ENCODE data around the gene ORM2.

The ORM2 gene

GRCh38 chr9:114349713-114350480 is 20.2 kb downstream of the ORM2 start:
- no peak for DNase-seq (ENCODE audit: low read depth)

- no peak for DNase-seq (ENCODE audit: low read depth)
These were observed 21.1 kb downstream of the ORM2 start for GRCh38 chr9:114350636-114351401.

DNA sequence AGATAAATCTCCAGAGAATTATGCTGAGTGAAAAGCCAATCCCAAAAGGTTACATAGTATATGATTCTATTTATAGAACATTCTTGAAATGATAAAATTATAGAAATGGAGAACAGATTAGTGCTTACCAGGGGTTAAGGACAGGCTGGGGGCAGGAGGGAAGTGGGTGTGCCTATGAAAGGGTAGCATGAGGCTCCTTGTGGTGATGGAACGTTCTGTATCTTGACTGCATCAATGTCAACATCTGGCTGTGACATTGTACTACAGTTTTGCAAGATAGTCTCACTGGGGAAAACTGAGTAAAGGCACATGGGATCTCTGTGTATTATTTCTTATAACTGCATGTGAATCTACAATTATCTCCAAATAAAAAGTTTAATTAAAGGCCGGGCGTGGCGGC is 22.3 kb downstream of the ORM2 start:
- no peak for DNase-seq (ENCODE audit: low read depth)

DNA sequence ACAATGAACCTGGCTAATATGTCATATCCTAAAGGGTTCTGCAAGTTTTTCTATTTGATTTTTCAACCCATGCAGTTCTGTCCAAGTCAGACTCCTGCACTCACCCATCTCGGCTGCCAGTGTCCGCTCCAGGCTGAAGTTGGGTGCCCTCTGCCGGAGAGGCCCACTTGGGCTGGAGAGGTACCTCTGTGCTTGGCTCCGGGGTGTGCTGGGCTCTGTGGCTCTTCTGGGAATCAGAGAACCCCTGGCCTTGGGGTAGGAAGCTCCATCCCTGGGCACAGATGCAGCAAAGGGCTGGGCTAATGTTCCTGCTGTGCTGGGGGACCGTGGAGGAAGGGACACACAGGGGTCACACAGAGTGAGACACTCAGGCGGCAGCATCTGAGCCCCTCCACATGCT is 26.2 kb downstream of the ORM2 start:
- DNase-seq (ENCODE audit: low read depth), result no peak

GRCh38 chr9:114356792-114357191 is 27.1 kb downstream of the ORM2 start:
- no peak for DNase-seq (ENCODE audit: low read depth)

DNA sequence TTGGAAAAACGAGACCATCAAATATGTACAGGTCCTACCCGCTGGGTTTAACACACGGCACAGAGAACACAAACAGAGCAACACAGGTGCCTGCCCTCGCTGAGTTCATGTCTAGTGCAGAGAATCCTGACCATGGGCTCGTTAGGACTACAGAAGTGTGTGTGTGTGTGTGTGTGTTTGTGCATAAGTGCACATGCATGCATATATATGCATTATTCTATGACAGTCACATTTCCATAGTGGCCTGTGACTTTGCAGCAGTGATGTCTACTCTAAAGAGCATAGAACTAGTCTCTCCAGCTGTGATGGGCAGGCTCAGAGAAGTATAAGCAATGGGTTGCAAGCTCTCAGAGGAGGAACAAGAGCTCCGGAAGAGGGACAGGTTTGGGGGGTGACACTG is 27.7 kb downstream of the ORM2 start:
- DNase-seq (ENCODE audit: low read depth), result no peak

DNA sequence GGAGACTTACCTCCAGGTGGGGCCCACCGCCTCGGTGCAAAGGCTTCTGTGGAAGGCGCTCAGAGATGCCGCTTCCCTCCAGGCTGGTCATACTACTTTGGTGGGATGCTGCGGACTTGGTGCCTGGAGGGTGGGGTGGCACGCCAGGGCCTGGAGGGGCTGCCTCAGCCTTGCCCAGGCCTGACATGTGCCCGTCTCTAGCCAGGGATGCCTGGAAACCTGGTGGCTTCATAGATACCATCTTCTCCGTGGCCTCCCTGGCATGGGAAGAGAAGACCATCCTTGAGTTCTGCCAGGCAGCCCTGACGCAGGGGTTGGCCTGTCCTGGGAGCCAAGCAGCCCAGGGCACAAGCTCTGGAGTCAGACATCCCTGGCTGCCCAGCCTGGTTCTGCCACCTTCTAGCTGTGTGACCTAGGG is 28.3 kb downstream of the ORM2 start:
- no peak for DNase-seq (ENCODE audit: low read depth)

DNA sequence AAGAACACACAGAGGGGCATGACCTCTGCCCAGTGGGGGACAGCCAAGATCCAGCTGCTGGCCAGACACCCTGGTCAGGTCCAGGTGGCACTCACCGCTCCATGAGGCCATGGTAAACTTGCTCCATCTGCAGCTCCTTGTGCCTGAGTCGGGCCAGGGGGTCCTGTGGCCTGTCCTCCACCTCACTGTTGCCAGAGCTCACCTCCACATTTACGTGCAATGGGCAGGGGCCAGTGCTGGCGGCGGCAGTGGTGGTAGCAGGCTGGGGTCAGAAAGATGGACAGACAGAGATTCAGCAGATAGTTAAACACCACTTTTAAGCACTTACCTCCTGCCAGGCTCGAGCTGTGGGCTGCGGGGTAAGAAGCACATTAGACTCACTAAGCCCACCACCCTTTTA is 30.1 kb downstream of the ORM2 start:
- no peak for DNase-seq (ENCODE audit: low read depth)

DNA sequence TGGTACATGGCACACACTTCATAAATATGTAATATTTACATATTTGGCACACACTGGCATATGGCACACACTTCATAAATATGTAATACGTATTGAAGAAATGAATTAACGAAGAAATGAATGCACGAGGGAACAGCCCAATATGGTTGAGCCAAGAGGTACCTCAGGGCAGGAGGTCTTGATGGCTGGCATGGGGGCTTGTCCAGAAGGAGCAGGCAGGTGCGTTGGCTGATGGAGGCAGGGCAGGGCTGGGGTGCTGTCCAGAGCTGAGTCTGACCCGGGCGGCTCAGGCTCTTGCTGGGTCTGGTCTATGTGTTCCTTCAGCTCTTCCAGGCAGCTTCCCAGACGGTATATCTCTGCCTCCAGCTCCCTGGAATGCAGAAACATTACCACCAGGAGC is 31.9 kb downstream of the ORM2 start:
- DNase-seq (ENCODE audit: low read depth), result no peak

DNA sequence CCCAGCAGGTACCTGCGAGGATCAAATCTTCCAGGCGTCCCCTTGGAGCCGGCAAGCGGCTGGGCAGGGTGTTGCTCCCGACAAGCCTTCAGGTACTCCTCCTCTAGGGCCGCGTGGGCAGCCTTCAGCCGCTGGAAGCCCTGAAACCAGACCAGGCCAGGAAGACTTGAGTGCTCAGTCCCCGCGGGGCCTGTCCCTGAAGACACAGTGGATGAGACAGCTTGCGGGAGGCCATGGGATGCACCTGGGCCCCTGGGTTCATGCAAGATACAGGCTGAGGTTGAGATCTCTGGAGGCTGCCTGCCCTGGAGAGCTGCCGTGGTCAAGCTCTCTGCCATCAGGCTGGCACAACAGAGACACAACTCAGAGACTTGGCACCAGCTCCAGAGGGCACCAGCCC is 32.7 kb downstream of the ORM2 start:
- no peak for DNase-seq (ENCODE audit: low read depth)

DNA sequence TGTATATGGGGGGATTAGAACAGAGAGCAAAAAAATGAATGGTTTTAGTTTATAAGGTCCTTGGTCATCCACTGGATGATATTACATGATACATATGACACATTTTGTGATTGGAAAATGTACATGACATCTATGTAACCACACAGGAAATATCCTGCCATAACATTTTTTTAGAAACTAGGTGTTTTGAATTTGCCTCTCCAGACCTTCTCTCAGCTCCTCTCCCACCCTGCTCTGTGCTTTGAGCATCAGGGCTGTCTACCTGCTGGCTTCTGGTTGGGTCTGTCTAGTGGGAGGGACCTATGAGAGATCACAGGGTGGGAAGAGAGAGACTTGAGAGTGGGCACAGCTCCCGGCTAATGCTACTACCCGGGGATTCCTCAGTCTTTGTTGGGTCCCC is 33.8 kb downstream of the ORM2 start:
- DNase-seq (ENCODE audit: low read depth), result no peak

DNA sequence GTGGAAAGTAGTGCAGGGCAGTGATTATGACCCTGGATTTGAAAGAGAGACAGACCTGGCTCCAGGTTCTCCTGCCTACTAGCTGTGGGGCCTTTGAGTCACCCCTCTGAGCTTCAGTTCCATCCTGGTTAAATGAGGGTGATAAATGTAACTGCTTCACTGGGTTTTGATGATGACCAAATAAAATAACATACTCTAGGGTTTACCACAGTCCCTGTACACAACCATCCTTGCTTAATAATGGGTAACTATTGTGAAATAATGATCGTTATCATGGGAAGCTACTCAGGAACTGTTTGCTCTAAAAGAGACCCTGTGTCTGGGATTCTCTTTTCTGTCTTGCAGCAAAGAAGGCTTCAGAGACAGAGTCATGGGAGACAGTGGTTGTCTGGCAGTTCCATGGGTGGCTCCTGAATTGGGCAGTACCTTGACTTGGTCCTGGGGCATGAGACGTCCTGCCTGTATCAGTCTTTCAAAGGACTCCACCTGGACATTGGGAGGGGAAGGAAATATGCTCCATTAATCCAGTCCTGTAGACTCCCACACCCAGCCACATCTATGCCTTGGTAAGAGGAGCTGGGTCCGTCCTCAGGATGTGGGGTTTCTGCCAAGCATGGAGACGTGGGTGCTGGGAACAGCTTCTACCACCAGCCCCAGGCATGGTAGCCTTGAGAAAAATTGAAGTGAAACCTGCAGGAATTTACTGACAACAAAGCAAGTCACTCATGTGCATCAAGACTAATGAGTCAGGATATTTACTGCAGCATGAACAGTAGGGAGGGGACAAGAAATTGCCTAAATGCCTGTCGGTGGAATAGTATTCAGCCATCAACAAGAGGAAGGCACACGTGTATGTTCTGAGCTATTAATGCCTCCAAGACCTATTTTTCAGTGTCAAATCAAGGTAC is 34.7 kb downstream of the ORM2 start:
- no peak for DNase-seq (ENCODE audit: low read depth)

DNA sequence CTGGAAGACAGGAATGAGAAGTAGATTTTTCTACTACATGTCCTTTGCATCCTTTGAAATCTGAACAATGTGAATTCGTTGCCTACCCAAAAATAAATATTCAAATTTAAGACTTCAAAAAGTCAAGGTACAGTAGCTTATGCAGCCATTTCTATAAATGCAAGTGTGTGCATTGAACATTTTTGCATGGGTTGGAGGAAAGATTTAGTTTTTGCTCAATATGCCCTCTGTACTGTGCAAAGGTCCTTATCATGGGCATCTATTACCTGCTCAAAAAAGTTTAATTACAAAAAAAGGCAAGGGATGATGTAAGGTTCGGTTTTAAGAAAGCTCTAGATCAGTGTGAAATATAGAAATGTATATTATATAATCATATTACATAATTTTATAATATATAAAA is 35.5 kb downstream of the ORM2 start:
- no peak for DNase-seq (ENCODE audit: low read depth)

GRCh38 chr9:114366334-114367128 is 36.9 kb downstream of the ORM2 start:
- no peak for DNase-seq (ENCODE audit: low read depth)

DNA sequence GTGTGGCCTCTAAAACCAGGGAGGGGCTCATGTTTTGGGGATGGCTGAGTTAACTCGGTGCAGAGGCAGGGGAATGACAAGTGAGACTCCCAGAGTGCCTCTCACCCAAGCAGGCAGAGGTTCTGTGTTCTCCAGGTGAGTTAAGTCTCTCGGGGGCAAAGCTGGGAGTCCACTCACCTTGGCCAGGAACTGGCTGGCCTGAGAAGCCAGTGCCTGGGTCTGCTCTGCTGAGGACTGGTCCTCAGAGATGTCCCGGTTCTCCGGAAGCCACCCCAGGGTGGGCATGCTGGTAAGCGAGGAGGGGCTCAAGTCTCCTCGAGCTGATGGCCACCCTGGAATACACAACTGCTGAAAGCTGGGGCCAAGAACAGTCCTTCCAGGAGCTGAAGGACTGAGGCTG is 37.7 kb downstream of the ORM2 start:
- no peak for DNase-seq (ENCODE audit: low read depth)

DNA sequence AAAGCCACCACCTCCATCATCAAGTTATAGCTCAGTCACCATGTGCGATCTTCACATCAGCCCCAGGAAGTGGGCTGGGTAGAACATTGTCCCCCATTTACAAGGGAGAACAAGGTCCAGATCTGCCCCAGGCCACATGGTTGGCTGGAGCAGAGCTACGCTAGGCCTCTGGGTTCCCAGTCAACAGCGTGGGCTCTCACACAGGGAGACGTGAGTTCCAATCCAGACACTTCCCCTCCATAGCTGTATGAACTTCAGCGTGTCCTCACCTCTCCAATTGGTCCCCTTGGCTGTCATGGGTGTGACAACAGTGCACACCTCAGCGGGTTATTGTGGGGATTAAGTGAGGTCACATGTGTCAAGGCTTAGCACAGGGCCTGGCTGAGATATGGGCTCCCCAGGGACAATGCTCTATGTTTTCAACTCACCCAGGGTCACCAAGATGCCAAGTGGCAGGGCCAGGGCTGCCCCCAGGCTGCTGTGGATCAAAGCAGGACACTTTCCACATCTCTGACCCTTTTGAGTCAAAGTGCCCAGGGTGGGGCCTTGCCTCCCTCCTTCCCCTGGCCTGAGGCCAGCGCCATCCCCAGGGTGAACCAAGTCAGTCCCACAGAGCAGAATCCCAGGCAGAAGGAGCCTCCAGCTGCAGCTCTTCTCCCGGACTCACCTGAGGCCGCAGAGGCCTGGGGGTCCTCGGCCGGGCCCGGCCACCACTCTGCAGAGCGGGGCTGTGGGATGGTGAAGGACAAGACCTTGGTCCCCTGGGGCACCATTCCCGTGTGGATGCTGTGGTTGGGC is 38.3 kb downstream of the ORM2 start:
- no peak for DNase-seq (ENCODE audit: low read depth)

- DNase-seq (ENCODE audit: low read depth), result no peak
These were observed 39.8 kb downstream of the ORM2 start for GRCh38 chr9:114369216-114370130.

- no peak for DNase-seq (ENCODE audit: low read depth)
These were observed 40.7 kb downstream of the ORM2 start for GRCh38 chr9:114370251-114370967.

GRCh38 chr9:114370968-114371320 is 41.3 kb downstream of the ORM2 start:
- DNase-seq (ENCODE audit: low read depth), result no peak

All from activated T-cell treated with anti-CD3 and anti-CD28 coated beads for 1 hour (primary cell).